ENCODE data around the gene KLHDC10.

DNA sequence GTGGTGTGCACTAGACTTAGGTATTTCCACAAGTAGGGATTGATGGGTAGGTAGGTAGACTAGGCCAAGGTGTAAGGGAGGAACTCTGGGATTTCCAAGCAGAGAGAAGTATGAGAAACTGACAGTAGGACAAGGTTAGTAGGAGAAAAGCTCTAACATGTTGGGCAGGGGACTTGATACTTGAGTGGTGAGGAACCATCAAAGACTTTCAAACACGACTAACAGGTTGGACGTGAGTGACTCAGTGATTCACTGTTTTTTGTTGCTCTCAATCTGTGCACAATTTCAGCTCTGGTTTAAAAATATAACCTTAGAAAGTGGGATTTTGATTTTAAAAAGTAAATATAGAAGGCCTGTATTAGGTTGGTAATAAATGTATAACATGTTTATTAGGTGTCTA is 44.4 kb downstream of the KLHDC10 start:
- no peak for TF ChIP-seq EZH2 (IDR thresholded peaks at IDR 0.05; ENCODE audit: borderline replicate concordance, insufficient read depth, low read depth, low read length, poor library complexity, severe bottlenecking)
- TF ChIP-seq, protein P1, sequence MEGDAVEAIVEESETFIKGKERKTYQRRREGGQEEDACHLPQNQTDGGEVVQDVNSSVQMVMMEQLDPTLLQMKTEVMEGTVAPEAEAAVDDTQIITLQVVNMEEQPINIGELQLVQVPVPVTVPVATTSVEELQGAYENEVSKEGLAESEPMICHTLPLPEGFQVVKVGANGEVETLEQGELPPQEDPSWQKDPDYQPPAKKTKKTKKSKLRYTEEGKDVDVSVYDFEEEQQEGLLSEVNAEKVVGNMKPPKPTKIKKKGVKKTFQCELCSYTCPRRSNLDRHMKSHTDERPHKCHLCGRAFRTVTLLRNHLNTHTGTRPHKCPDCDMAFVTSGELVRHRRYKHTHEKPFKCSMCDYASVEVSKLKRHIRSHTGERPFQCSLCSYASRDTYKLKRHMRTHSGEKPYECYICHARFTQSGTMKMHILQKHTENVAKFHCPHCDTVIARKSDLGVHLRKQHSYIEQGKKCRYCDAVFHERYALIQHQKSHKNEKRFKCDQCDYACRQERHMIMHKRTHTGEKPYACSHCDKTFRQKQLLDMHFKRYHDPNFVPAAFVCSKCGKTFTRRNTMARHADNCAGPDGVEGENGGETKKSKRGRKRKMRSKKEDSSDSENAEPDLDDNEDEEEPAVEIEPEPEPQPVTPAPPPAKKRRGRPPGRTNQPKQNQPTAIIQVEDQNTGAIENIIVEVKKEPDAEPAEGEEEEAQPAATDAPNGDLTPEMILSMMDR (IDR thresholded peaks at IDR 0.05): no peak

All from B cell (primary cell).